Activated CD4-positive, CD25-positive, alpha-beta regulatory T cell treated with anti-CD3 and anti-CD28 coated beads, Interleukin-2, amount 50 U/mL, for 72 hours (primary cell): Measurements from ENCODE around the gene CYBC1.
"Not testable (repeated sequence)": the region's sequence is repeated elsewhere in the genome, so short reads cannot be mapped to it uniquely, and the experiment has no call there.

ENCODE experiments used
- DNase-seq: peaks from one replicate; pipeline ENCODE4 v3.0.0; 2021

CYBC1 gene

GRCh38 chr17:82475458-82475857 is 24.9 kb upstream of the CYBC1 start:
- DNase-seq: no peak

- DNase-seq: no peak
Observed at GRCh38 chr17:82474223-82475010, 23.9 kb upstream of the CYBC1 start.

- DNase-seq: no peak
Observed at GRCh38 chr17:82470065-82470464, 19.5 kb upstream of the CYBC1 start.

GRCh38 chr17:82468692-82469091 is 18.1 kb upstream of the CYBC1 start:
- DNase-seq: no peak

- DNase-seq: no peak
Observed at GRCh38 chr17:82465023-82465603, 14.6 kb upstream of the CYBC1 start.

GRCh38 chr17:82464567-82464929 is 14.0 kb upstream of the CYBC1 start:
- DNase-seq: no peak

GRCh38 chr17:82463925-82464566 is 13.5 kb upstream of the CYBC1 start:
- DNase-seq: no peak

- DNase-seq: no peak
Observed at GRCh38 chr17:82463391-82463790, 12.8 kb upstream of the CYBC1 start.

GRCh38 chr17:82461827-82462524 is 11.4 kb upstream of the CYBC1 start:
- DNase-seq: no peak

- not testable (repeated sequence) for DNase-seq
Observed at GRCh38 chr17:82459936-82460335, 9.4 kb upstream of the CYBC1 start.

GRCh38 chr17:82458885-82459424 is 8.4 kb upstream of the CYBC1 start:
- peak; percentile 52 for DNase-seq

- peak; percentile 95 for DNase-seq
Observed at GRCh38 chr17:82458179-82458884, 7.8 kb upstream of the CYBC1 start, which contains the start of gene NARF. NARF (plus strand) TSS chr17:82458741; CDS start chr17:82458804, 63 bp downstream.

GRCh38 chr17:82457929-82458178 is 7.3 kb upstream of the CYBC1 start:
- DNase-seq: no peak

- no peak for DNase-seq
Observed at GRCh38 chr17:82457073-82457928, 6.7 kb upstream of the CYBC1 start.

GRCh38 chr17:82453706-82454105 is 3.2 kb upstream of the CYBC1 start:
- not testable (repeated sequence) for DNase-seq

- not testable (repeated sequence) for DNase-seq
Observed at GRCh38 chr17:82453151-82453550, 2.6 kb upstream of the CYBC1 start.

GRCh38 chr17:82452162-82452561 is 1.6 kb upstream of the CYBC1 start:
- DNase-seq: no peak

- no peak for DNase-seq
Observed at GRCh38 chr17:82449883-82450356, 632 bp downstream of the CYBC1 start.

GRCh38 chr17:82449131-82449882 is 1.2 kb downstream of the CYBC1 start:
- peak; percentile 59 for DNase-seq

GRCh38 chr17:82447876-82448275 is 2.7 kb downstream of the CYBC1 start:
- DNase-seq: peak; percentile 32

GRCh38 chr17:82446649-82447048 is 3.9 kb downstream of the CYBC1 start:
- peak; percentile 26 for DNase-seq
